Effector memory CD8-positive, alpha-beta T cell (primary cell): Measurements from ENCODE around the gene MRPL33.
A peak's percentile ranks its signal among the peaks of the same experiment; 100 is the strongest.
"Not testable (repeated sequence)": the region's sequence is repeated elsewhere in the genome, so short reads cannot be mapped to it uniquely, and the experiment has no call there.

Source experiments
- ATAC-seq: fragments of 150-1000 bp; cut with Tn5 transposase; replicated peaks from 2 replicates; pipeline ENCODE4 v1.10.0; 2021; ENCODE audit warnings: mild to moderate bottlenecking, moderate library complexity
- DNase-seq, 3 experiments: peaks; one replicate each; pipeline ENCODE4 v3.0.0; 2021
- H3K27ac Mint-ChIP-seq, 2 donors: one replicate each; pipeline ENCODE4 v1.8.0; 2022; ENCODE audit warnings: mild to moderate bottlenecking in 2 of 2, mixed read lengths in 2 of 2, moderate library complexity in 2 of 2
- H3K27me3 Mint-ChIP-seq, 2 donors: one replicate each; pipeline ENCODE4 v1.8.0; 2022; ENCODE audit warnings: mixed read lengths in 2 of 2
- H3K36me3 Mint-ChIP-seq: one replicate; pipeline ENCODE4 v1.8.0; 2022; ENCODE audit warnings: mild to moderate bottlenecking, moderate library complexity, mixed read lengths; ENCODE audit not compliant: insufficient read depth
- H3K4me1 Mint-ChIP-seq, 2 donors: one replicate each; pipeline ENCODE4 v1.8.0; 2022; ENCODE audit warnings: low read depth in 2 of 2, mixed read lengths in 2 of 2
- H3K4me3 Mint-ChIP-seq, 2 donors: one replicate each; pipeline ENCODE4 v1.8.0; 2022; ENCODE audit warnings: mild to moderate bottlenecking in 2 of 2, mixed read lengths in 2 of 2, moderate library complexity in 2 of 2
- H3K9me3 Mint-ChIP-seq, 2 donors: one replicate each; pipeline ENCODE4 v1.8.0; 2022; ENCODE audit warnings: mixed read lengths in 2 of 2

The MRPL33 gene

DNA sequence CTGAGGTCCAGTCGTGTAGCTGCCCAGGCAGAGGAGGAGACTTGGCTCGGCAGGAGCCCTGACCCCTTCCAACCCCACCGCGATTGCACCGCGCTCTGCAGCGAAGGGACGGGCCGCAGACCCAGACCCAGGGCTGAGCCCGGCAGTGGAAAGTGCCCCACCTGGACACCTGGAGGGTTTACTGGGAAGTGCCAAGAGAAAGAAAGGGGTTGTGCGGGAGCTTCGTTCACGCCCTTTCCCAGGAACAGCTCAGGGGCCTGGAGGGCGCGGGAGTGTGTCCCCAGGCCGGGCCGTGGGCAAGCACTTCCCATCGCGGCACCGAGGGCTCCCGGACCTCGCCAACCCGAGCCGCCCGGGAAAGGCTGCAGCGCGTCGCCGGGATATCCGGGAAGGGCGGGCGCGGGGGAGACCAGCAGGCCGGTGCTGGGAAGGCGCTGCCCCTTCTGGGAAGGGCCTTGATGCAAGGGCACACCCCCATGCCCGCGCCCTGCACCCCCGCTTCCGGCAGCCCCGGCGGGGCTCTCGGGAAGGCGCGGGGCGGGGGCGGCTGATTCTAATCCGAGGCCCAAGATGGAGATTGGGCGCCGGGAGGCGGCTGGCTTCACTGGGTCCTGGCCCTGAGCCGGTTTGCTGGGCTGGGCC, 36.1 kb upstream of the MRPL33 start:
- DNase-seq, result peak; percentile 12 to 18 (median 14)
- no peaks in the 10 kb centered on the region for H3K9me3 Mint-ChIP-seq
- ATAC-seq, result peak; percentile 79
- H3K27me3 Mint-ChIP-seq, result peaks cover 0 to 17% of the 10 kb centered on the region in 2 donors
- H3K4me1 Mint-ChIP-seq, result peaks cover 0 to 7% of the 10 kb centered on the region in 2 donors
- H3K36me3 Mint-ChIP-seq, result peaks cover 6% of the 10 kb centered on the region
- H3K27ac Mint-ChIP-seq, result no peak overlapping the region
- H3K4me3 Mint-ChIP-seq, result peak overlapping the region; percentile 56 to 74

DNA sequence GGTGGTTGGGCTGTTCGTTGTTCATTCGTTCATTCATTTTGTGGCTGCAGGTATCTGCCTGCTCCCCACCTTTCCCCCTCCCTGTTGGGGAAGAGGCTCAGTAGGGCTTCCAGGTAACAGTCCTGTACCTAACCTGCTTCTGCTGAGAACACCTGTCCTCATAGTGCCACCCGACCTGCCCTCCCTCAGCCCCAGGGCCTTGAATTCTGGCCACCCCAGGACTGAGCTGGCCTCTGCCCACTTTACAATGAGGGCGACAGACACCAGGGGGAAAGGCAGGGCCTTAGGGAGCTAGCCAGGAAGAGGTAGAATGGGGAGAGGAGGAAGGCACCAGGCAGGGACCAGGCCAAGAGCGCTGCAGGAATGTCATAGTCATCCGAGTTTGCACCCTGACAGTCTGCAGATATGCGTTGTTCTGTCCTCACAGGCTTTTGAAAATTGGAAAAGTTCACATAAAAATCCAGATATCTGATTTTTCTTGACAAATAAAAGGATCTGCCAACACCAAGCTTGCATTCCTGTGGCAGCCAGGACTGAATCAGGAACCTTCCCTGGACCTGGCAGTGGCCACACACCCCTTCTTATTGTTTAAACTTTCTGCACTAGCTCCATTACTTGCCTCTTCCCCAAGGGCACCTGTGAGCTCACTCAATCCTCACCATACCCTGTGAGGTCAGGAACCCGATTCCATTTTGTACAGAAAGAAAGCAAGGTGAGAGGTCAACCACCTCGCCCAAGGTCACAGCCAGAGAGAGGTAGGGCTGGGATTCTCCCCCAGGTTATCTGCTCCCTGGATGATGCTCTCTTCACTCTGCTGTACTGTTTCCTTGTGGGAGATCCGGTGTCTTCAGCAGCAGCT, 35.3 kb upstream of the MRPL33 start:
- Mint-ChIP-seq H3K9me3 (no peaks in the 10 kb centered on the region), H3K27me3 (peaks cover 0 to 17% of the 10 kb centered on the region in 2 donors), H3K4me1 (peaks cover 0 to 7% of the 10 kb centered on the region in 2 donors), H3K4me3 (peak overlapping the region; percentile 56 to 74), H3K36me3 (peaks cover 6% of the 10 kb centered on the region), H3K27ac (no peak overlapping the region)
- ATAC-seq, result no peak
- DNase-seq, result no peak

DNA sequence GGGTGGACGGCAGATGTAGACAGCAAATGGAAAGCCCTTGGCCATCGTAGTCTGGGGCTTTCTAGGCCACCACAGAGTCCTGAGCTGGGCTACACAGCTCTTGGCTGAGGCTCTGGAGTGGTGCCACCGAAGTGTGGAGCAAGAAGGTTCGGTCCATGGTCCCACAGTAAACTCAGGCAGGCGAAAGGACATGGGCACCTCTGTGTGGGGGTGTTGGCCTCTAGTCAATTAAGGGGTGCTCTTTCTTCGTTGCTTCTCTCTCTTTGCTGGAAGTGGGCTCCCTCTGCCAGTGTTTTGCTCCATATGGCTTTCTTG, 34.7 kb upstream of the MRPL33 start:
- peaks cover 6% of the 10 kb centered on the region for H3K36me3 Mint-ChIP-seq
- ATAC-seq, result no peak
- no peak overlapping the region for H3K4me3 Mint-ChIP-seq
- H3K27me3 Mint-ChIP-seq, result peaks cover 0 to 17% of the 10 kb centered on the region in 2 donors
- DNase-seq, result no peak
- no peak overlapping the region for H3K27ac Mint-ChIP-seq
- peaks cover 0 to 7% of the 10 kb centered on the region in 2 donors for H3K4me1 Mint-ChIP-seq
- no peaks in the 10 kb centered on the region for H3K9me3 Mint-ChIP-seq

DNA sequence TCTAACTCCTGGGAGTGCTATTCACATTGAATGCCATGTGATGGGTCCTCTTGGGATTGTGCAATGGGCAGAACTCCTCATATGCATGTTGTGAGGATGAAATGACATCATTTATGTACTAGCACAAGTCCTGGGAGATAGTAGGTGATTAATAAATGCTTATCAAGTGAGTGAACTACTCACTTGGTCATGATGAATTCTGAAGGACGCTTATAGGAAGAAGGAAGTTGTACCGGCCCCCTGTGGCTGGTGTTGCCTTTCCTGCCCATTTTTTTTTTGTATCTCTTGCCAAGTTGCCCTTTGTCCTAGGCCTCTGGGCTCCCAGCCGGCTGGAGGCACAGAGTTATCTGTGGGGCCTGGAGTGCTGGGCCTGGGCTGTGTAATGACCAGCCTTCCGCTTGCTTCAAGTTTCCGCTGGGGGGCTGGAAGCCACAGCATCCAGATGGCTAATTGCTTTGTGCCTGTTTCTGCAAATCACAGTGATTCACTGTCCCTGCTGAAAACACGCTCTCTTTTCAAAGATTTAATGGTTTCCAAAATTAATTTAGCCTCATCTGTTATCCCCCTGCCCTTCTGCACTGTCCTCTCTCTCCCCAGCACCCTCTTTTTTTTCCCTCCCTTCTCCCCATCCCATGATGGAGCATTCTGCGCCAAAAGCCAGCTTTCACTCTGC, 33.7 kb upstream of the MRPL33 start:
- no peaks in the 10 kb centered on the region for H3K9me3 Mint-ChIP-seq
- peaks cover 0 to 7% of the 10 kb centered on the region in 2 donors for H3K4me1 Mint-ChIP-seq
- no peak for DNase-seq
- peaks cover 6% of the 10 kb centered on the region for H3K36me3 Mint-ChIP-seq
- H3K27ac Mint-ChIP-seq, result no peak overlapping the region
- no peak for ATAC-seq
- H3K27me3 Mint-ChIP-seq, result peaks cover 0 to 17% of the 10 kb centered on the region in 2 donors
- no peak overlapping the region for H3K4me3 Mint-ChIP-seq

DNA sequence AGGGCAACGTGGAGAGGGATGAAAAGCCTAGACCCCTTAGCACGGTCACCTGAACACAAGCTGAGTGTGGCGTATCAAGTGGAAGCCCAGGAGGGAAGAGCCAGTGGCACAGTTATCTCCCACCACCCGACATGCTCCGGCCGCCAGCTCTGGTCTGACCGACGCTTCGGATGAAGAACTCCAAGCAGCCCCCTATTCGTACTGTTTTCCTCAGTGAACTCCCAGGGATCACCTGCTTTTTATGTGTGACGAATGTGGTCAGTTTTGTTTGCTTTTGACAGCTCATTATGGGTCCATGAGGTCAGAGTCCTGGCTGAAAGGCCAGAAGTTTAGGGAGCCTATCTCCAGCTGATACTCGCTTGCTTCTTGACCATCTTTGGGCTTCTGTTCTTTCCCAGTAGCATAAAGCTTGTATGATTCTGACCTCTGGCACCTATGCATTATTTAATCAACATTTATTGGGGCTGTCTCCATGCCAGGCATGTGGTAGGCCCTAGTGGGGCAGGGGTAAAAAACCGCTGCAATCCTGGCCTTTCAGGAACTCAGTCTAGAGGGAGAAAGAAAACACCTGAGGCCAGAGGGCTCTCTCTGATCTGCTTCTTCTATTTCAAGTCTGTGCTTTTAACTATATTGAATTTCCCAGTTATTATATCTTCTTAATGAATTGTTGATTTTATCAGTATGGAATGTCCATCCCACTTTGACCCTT, 33.0 kb upstream of the MRPL33 start:
- Mint-ChIP-seq H3K9me3 (no peaks in the 10 kb centered on the region), H3K27ac (no peak overlapping the region)

GRCh38 chr2:27739058-27739373, 32.5 kb upstream of the MRPL33 start:
- Mint-ChIP-seq H3K36me3 (peaks cover 6% of the 10 kb centered on the region), H3K27ac (no peak overlapping the region), H3K27me3 (peaks cover 0 to 17% of the 10 kb centered on the region in 2 donors), H3K4me3 (no peak overlapping the region), H3K9me3 (no peaks in the 10 kb centered on the region), H3K4me1 (peaks cover 0 to 7% of the 10 kb centered on the region in 2 donors)
- ATAC-seq (no peak), DNase-seq (no peak)

More for the DNA sequence above, 33.0 kb upstream of the MRPL33 start:
- Mint-ChIP-seq H3K4me3 (no peak overlapping the region), H3K36me3 (peaks cover 6% of the 10 kb centered on the region), H3K27me3 (peaks cover 0 to 17% of the 10 kb centered on the region in 2 donors), H3K4me1 (peaks cover 0 to 7% of the 10 kb centered on the region in 2 donors)
- DNase-seq (no peak), ATAC-seq (no peak)

- Mint-ChIP-seq H3K27me3 (peaks cover 10 to 17% of the 10 kb centered on the region in 2 donors), H3K4me1 (no peaks in the 10 kb centered on the region), H3K9me3 (no peaks in the 10 kb centered on the region), H3K36me3 (peaks cover 4% of the 10 kb centered on the region), H3K4me3 (no peak overlapping the region), H3K27ac (no peak overlapping the region)
- ATAC-seq (no peak), DNase-seq (no peak)
Observed at GRCh38 chr2:27741673-27742072, 29.8 kb upstream of the MRPL33 start.

GRCh38 chr2:27742571-27742970, 28.9 kb upstream of the MRPL33 start:
- DNase-seq (no peak), ATAC-seq (no peak)
- peaks cover 11% of the 10 kb centered on the region in 2 donors for H3K27me3 Mint-ChIP-seq
- no peaks in the 10 kb centered on the region for H3K4me1 Mint-ChIP-seq
- H3K27ac Mint-ChIP-seq, result no peak overlapping the region
- H3K9me3 Mint-ChIP-seq, result no peaks in the 10 kb centered on the region
- H3K4me3 Mint-ChIP-seq, result no peak overlapping the region
- peaks cover 4% of the 10 kb centered on the region for H3K36me3 Mint-ChIP-seq

DNA sequence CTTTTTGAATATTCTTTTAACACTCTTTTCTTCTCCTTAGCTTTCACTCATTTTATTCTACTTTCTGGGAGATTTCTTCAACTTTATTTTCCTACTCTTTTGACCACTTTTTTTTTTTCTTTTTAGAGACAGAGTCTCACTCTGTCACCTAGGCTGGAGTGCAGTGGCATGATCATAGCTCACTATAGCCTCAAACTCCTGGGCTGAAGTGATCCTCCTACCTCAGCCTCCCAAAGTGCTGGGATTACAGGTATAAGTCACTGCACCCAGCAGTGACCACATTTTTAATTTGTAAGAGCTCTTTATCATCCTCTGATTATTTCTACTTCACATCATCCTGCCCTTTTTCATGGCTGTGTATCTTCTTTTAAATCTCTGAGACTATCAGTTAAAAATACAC, 26.0 kb upstream of the MRPL33 start:
- not testable (repeated sequence) for ATAC-seq, H3K4me3 Mint-ChIP-seq, DNase-seq, H3K36me3 Mint-ChIP-seq, H3K27ac Mint-ChIP-seq, H3K4me1 Mint-ChIP-seq, H3K9me3 Mint-ChIP-seq
- H3K27me3 Mint-ChIP-seq, result peaks cover 10 to 16% of the 10 kb centered on the region in 2 donors

DNA sequence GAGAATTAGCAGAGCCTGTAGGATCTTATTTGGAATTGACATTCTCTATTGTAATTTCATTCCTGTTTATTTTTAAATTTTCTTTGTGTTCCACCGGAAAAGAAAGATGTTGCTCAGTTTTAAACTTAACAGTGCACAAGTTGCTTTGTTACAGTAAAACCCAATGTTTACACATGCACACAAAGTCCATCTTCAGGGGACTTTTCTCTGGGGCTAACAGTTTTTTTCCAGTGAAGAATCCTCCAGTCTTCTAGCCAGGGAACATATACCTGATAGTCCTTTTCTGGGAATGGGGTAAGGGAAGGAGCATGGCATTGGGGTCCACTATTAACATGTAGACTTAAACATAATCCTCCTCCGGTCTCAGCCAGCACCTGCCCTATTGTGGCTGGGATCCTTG, 25.2 kb upstream of the MRPL33 start:
- Mint-ChIP-seq H3K9me3 (peaks cover 3 to 7% of the 10 kb centered on the region in 2 donors), H3K27me3 (peaks cover 10 to 16% of the 10 kb centered on the region in 2 donors), H3K4me1 (no peaks in the 10 kb centered on the region), H3K4me3 (no peak overlapping the region), H3K36me3 (no peaks in the 10 kb centered on the region), H3K27ac (no peak overlapping the region)
- DNase-seq (no peak), ATAC-seq (no peak)

DNA sequence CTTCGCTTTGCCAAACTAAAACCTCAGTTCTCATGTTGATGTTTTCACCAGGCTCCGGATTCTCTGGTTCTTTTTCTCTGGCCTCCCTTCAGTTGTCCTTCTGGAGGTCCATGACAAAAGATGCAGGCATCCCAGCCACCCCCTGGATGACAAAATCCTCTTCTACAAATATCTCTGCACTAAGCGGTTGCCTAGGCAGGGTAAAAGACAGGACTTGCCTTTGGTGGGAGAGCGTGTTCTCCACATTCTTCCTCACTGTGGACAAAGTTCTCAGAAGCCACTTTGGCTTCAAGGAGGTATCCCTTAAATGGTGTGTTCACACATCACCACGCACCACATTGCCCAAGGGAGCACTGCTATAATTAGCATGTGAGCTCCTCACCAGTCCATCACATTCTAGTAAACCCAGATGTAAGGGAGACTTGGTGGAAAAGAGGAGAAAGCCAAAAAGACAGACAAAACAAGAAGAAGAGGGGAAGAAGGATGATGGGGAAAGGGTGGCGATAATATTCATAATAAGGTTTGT, 23.6 kb upstream of the MRPL33 start:
- DNase-seq (no peak), ATAC-seq (no peak)
- H3K4me3 Mint-ChIP-seq, result no peak overlapping the region
- H3K36me3 Mint-ChIP-seq, result peaks cover 3% of the 10 kb centered on the region
- peaks cover 23 to 25% of the 10 kb centered on the region in 2 donors for H3K27me3 Mint-ChIP-seq
- H3K9me3 Mint-ChIP-seq, result peaks cover 3 to 7% of the 10 kb centered on the region in 2 donors
- no peak overlapping the region for H3K27ac Mint-ChIP-seq
- no peaks in the 10 kb centered on the region for H3K4me1 Mint-ChIP-seq

- H3K4me3 Mint-ChIP-seq, H3K4me1 Mint-ChIP-seq, ATAC-seq, DNase-seq, H3K27ac Mint-ChIP-seq, H3K36me3 Mint-ChIP-seq, H3K9me3 Mint-ChIP-seq: not testable (repeated sequence)
- peaks cover 23 to 36% of the 10 kb centered on the region in 2 donors for H3K27me3 Mint-ChIP-seq
Observed at GRCh38 chr2:27748803-27749554, 22.5 kb upstream of the MRPL33 start.
